Measurements from ENCODE around the gene PRKCH.

- TF ChIP-seq POLR2AphosphoS5 (IDR thresholded peaks at IDR 0.05; ENCODE audit: low read depth, low read length), result no peak
- no peak for TF ChIP-seq REST (IDR thresholded peaks at IDR 0.05; ENCODE audit: insufficient read depth in 1 of 2, low read depth in 2 of 2, low read length in 2 of 2)
- TF ChIP-seq SIN3A (IDR thresholded peaks at IDR 0.05; ENCODE audit: borderline replicate concordance, insufficient read depth, low read length), result no peak
Observed at GRCh38 chr14:61483476-61483875, 162.1 kb downstream of the PRKCH start.
